ENCODE measurements around the gene LRRC4B. TPM values are rescaled to one million over a fixed set of nuclear protein-coding genes. Genes with fewer than 3 reads are reported as not detected.

The LRRC4B gene
- total and polyA plus RNA-seq, 2 of the 4 experiments (the other 2 are of a cell fraction) = 0.03 TPM; not detected in 1

DNA sequence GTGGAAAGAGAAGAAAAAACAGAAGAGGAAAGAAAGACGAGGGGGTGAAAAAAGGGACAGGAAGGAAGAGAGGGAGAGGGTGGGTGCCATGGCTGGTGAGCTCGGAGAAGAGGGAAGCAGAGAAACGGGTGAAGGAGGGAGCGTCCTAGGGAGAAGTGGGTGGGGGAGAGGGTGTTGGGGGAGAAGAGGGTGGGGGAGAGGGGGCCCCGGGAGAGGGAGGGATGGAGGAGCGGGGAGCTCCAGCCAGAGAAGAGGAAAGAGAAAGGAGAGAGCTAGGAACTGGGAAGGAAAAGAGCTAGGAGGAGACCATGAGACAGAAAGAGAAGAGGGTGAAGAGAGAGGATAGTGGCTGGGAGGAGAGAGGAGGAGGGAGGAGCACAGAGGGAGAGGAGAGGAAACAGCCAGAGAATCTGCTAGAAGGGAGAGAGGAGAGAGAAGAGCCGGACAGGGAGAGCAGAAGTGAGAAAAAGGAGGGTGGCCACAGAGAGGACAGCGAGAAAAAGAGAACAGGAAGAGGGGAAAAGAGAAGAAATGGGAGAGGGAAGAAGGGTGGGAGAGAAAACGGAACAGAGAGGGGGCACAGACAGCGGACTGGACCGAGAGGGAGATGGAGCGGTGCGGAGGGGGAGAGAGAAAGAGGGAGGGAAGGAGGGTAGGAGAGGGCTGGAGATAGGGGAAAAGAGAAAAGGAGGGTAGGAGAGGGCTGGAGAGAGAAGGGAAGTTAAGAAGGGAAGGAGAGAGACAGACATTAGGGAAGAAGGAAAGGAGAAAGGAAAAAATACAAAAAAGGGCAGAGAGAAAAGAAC, 79.6 kb downstream of the LRRC4B start:
- no peak overlapping the region for H3K4me3 ChIP-seq (ENCODE audit: insufficient read depth, low read depth, low read length)
- H4K5ac ChIP-seq (ENCODE audit: low read depth, low read length) = no peak overlapping the region
- no peak overlapping the region for H3K23ac ChIP-seq (ENCODE audit: low read depth, low read length)
- H3K27me3 ChIP-seq (ENCODE audit: control insufficient read depth, insufficient read depth, low read length) = peaks cover 40% of the 10 kb centered on the region
- no peaks in the 10 kb centered on the region for H3K9me1 ChIP-seq (ENCODE audit: insufficient read depth, low read length)
- CTCF ChIA-PET = no interaction called here
- no peak for DNase-seq
- no TSS peak for BruUV-seq (replicated peaks)
- POLR2A ChIA-PET (ENCODE audit: unreplicated experiment) = no interaction called here
- H3K4me2 ChIP-seq (ENCODE audit: low read depth, low read length) = no peak overlapping the region
- no peak overlapping the region for H3K56ac ChIP-seq (ENCODE audit: extremely low read depth, insufficient read depth, low read length)
- no peak overlapping the region for H2BK20ac ChIP-seq (ENCODE audit: low read depth, low read length)
- no peak overlapping the region for H2AFZ ChIP-seq (replicated peaks; ENCODE audit: low read length, poor library complexity)
- intact Hi-C loops (cut with micrococcal nuclease) = no loop called here
- no peaks in the 10 kb centered on the region for H3K4me1 ChIP-seq (ENCODE audit: control insufficient read depth, insufficient read depth, low read length)
- H3K36me3 ChIP-seq (ENCODE audit: control insufficient read depth, insufficient read depth, low read length) = peaks cover 2% of the 10 kb centered on the region; the same call in 1 of the 2 replicates
- H3K4ac ChIP-seq (ENCODE audit: low read depth, low read length) = no peak overlapping the region
- dilution Hi-C loops (cut with HindIII; ENCODE audit: low sequenced_read_pairs, unreplicated experiment) = no loop called here
- ATAC-seq (ENCODE audit: low read depth) = peak; percentile 19; the same call in 1 of the 2 replicates
- no peak overlapping the region for H2BK5ac ChIP-seq (ENCODE audit: low read depth, low read length, poor library complexity, severe bottlenecking)
- H4K8ac ChIP-seq (ENCODE audit: low read depth in 2 of 2, low read length in 2 of 2) = no peak overlapping the region
- H3K18ac ChIP-seq (ENCODE audit: low read depth, low read length) = no peak overlapping the region
- no peak overlapping the region for H2AK5ac ChIP-seq (ENCODE audit: low read depth, low read length)
- no peak overlapping the region for H3K9ac ChIP-seq (ENCODE audit: low read depth, low read length)
- H2AK9ac ChIP-seq (replicated peaks; ENCODE audit: low read depth, low read length, poor library complexity) = no peak overlapping the region
- H2BK15ac ChIP-seq (ENCODE audit: low read depth, low read length) = no peak overlapping the region
- no peaks in the 10 kb centered on the region for H3K79me1 ChIP-seq (ENCODE audit: low read depth in 1 of 2, low read length in 2 of 2)
- in situ Hi-C loops (cut with MboI; ENCODE audit: low sequenced_read_pairs) = no loop called here
- no peaks in the 10 kb centered on the region for H4K20me1 ChIP-seq (ENCODE audit: insufficient read depth, low read length)
- H4K91ac ChIP-seq (ENCODE audit: insufficient read depth, low read depth, low read length) = no peak overlapping the region
- WGBS, 2 experiments (ENCODE audit: extremely low coverage in 2 of 2, insufficient read length in 1 of 2) = 18% methylated on average over 7 of the region's 13 CpGs; no CpG with 5 or more reads in 1 of the 2 experiments
- H3K14ac ChIP-seq (replicated peaks; ENCODE audit: low read depth, low read length) = no peak overlapping the region
- peaks cover 6% of the 10 kb centered on the region; the same call in 1 of the 2 replicates for H3K9me3 ChIP-seq (ENCODE audit: control insufficient read depth, insufficient read depth, low read length)
- H2BK120ac ChIP-seq (ENCODE audit: low read depth, low read length) = no peak overlapping the region
- H3K27ac ChIP-seq (ENCODE audit: insufficient read depth, low read length) = no peak overlapping the region
- TF ChIP-seq CHD1 (IDR thresholded peaks at IDR 0.05; ENCODE audit: low read depth, low read length) = no peak
- TF ChIP-seq BHLHE40 (IDR thresholded peaks at IDR 0.05; ENCODE audit: low read depth, low read length) = no peak
- no peak for TF ChIP-seq CEBPB (IDR thresholded peaks at IDR 0.05; ENCODE audit: low read depth, low read length)
- TF ChIP-seq NFE2L2 (IDR thresholded peaks at IDR 0.05; ENCODE audit: low read depth, low read length) = no peak
- TF ChIP-seq, protein P1, sequence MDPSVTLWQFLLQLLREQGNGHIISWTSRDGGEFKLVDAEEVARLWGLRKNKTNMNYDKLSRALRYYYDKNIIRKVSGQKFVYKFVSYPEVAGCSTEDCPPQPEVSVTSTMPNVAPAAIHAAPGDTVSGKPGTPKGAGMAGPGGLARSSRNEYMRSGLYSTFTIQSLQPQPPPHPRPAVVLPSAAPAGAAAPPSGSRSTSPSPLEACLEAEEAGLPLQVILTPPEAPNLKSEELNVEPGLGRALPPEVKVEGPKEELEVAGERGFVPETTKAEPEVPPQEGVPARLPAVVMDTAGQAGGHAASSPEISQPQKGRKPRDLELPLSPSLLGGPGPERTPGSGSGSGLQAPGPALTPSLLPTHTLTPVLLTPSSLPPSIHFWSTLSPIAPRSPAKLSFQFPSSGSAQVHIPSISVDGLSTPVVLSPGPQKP (IDR thresholded peaks at IDR 0.05; ENCODE audit: borderline replicate concordance, low read depth, low read length) = no peak
- TF ChIP-seq, protein P2, sequence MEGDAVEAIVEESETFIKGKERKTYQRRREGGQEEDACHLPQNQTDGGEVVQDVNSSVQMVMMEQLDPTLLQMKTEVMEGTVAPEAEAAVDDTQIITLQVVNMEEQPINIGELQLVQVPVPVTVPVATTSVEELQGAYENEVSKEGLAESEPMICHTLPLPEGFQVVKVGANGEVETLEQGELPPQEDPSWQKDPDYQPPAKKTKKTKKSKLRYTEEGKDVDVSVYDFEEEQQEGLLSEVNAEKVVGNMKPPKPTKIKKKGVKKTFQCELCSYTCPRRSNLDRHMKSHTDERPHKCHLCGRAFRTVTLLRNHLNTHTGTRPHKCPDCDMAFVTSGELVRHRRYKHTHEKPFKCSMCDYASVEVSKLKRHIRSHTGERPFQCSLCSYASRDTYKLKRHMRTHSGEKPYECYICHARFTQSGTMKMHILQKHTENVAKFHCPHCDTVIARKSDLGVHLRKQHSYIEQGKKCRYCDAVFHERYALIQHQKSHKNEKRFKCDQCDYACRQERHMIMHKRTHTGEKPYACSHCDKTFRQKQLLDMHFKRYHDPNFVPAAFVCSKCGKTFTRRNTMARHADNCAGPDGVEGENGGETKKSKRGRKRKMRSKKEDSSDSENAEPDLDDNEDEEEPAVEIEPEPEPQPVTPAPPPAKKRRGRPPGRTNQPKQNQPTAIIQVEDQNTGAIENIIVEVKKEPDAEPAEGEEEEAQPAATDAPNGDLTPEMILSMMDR (conservative IDR thresholded peaks at IDR 0.05; ENCODE audit: low read depth, low read length) = no peak
- no peak for TF ChIP-seq RFX5 (IDR thresholded peaks at IDR 0.05; ENCODE audit: low read depth, low read length)
- no peak for TF ChIP-seq FOS (IDR thresholded peaks at IDR 0.05; ENCODE audit: low read depth, low read length)
- TF ChIP-seq MAZ (IDR thresholded peaks at IDR 0.05; ENCODE audit: borderline replicate concordance, low read depth, low read length) = no peak
- no peak for TF ChIP-seq RAD21 (IDR thresholded peaks at IDR 0.05; ENCODE audit: low read length)
- TF ChIP-seq POLR2A (IDR thresholded peaks at IDR 0.05; ENCODE audit: low read depth, low read length) = no peak
- TF ChIP-seq MAFK (IDR thresholded peaks at IDR 0.05; ENCODE audit: low read depth, low read length) = no peak
- TF ChIP-seq, protein P3, sequence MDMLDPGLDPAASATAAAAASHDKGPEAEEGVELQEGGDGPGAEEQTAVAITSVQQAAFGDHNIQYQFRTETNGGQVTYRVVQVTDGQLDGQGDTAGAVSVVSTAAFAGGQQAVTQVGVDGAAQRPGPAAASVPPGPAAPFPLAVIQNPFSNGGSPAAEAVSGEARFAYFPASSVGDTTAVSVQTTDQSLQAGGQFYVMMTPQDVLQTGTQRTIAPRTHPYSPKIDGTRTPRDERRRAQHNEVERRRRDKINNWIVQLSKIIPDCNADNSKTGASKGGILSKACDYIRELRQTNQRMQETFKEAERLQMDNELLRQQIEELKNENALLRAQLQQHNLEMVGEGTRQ (IDR thresholded peaks at IDR 0.05; ENCODE audit: low read depth, low read length) = no peak
- TF ChIP-seq MXI1 (IDR thresholded peaks at IDR 0.05; ENCODE audit: borderline replicate concordance, low read depth, low read length) = no peak
- TF ChIP-seq RCOR1 (IDR thresholded peaks at IDR 0.05; ENCODE audit: insufficient replicate concordance, low read length) = no peak

All from IMR-90 (cell line).